GM19372 (cell line): ENCODE measurements around the gene OSBPL3.
A peak's percentile ranks its signal among the peaks of the same experiment; 100 is the strongest.
"Not testable (repeated sequence)": the region's sequence is repeated elsewhere in the genome, so short reads cannot be mapped to it uniquely, and the experiment has no call there.

Source experiments
- ATAC-seq: cut with Tn5 transposase; IDR thresholded peaks from one replicate; pipeline ENCODE4 v1.9.1; 2021; ENCODE audit warnings: mild to moderate bottlenecking, low read depth, moderate library complexity; ENCODE audit not compliant: unreplicated experiment

OSBPL3 gene

GRCh38 chr7:24979863-24980533, at the start of gene OSBPL3:
TSS of gene OSBPL3 (minus strand) at chr7:24980178. CDS start at chr7:24892472, 87,706 bp downstream.
- peak; percentile 69 for ATAC-seq

- ATAC-seq, result no peak
These were observed 49.1 kb upstream of the OSBPL3 start for GRCh38 chr7:25029075-25029474.

GRCh38 chr7:25028370-25029021, 48.5 kb upstream of the OSBPL3 start:
- no peak for ATAC-seq

GRCh38 chr7:25026156-25026555, 46.2 kb upstream of the OSBPL3 start:
- ATAC-seq, result no peak

- no peak for ATAC-seq
These were observed 45.3 kb upstream of the OSBPL3 start for GRCh38 chr7:25025218-25025671.

DNA sequence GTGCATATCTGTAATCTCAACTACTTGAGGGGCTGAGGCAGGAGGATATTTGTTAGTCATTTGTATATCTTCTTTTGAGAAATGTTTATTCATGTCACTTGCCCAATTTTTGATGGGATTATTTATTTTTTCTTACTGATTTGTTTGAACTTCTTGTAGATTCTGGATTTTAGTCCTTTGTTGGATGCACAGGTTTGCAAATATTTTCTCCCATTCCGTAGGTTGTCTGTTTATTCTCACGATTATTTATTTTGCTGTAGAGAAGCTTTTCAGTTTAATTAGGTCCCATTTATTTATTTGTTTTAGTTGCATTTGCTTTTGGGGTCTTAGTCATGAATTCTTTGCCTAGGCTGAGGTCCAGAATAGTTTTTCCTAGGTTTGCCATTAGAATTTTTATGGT, 44.1 kb upstream of the OSBPL3 start:
- ATAC-seq, result no peak

- ATAC-seq, result not testable (repeated sequence)
These were observed 37.7 kb upstream of the OSBPL3 start for GRCh38 chr7:25017671-25018070.

- no peak for ATAC-seq
These were observed 34.8 kb upstream of the OSBPL3 start for GRCh38 chr7:25014756-25015155.

DNA sequence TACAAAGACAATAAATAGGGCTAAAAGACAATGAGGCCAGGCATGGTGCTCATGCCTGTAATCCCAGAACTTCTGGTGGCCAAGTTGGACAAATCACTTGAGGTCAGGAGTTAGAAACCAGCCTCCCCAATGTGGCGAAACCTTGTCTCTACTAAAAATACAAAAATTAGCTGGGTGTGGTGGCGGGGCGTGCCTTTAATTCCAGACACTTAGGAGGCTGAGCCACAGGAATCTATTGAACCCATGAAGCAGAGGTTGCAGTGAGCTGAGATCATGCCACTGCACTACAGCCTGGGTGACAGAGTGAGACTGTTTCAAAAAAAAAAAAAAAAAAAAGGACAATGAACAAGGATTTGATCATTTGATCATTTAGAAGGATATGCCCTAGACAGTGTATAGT, 32.7 kb upstream of the OSBPL3 start:
- ATAC-seq, result not testable (repeated sequence)

DNA sequence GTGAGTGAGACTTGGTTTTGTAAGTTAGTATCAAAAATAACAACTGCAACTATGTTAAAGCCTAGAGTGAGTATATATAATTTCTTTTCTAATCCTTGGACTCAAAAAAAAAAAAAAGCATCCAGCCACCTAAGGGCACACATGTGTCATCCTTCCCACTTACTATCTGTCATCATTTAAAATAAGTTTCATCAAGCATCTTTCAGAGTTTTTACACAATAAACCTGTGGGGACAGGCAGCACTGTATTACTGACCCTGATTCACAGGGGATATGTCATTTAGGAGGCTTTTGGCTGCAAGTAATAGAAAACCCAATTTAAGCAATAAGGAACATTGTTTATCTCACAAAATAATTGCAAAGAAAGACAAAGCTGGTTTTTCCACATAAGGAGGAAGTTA, 32.3 kb upstream of the OSBPL3 start:
- ATAC-seq, result no peak

- no peak for ATAC-seq
These were observed 29.3 kb upstream of the OSBPL3 start for GRCh38 chr7:25009257-25009656.

GRCh38 chr7:25007668-25008067, 27.7 kb upstream of the OSBPL3 start:
- ATAC-seq, result no peak

GRCh38 chr7:25006276-25006675, 26.3 kb upstream of the OSBPL3 start:
- no peak for ATAC-seq

GRCh38 chr7:25005658-25006057, 25.7 kb upstream of the OSBPL3 start:
- ATAC-seq, result no peak

GRCh38 chr7:25002786-25003185, 22.8 kb upstream of the OSBPL3 start:
- ATAC-seq, result no peak

GRCh38 chr7:24995466-24995865, 15.5 kb upstream of the OSBPL3 start:
- ATAC-seq, result no peak

DNA sequence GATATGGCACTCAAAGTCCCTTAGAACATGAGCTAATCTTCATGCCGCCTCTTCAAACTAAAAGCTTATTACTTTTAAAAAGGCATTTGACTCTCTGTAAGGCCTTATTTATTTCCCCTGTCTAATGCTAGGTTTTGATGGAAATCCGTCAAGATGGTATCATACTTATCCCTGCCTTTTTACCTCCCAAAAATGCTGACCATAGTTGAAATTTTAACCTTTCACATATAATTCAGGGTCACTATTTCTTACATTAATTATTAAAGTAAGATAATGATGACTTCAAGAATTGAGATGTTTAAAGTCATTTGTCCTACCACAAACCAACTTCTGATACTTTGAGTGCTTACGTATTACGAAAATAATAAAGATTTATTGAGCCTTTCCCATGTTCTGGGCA, 12.3 kb upstream of the OSBPL3 start:
- no peak for ATAC-seq

- no peak for ATAC-seq
These were observed 11.4 kb upstream of the OSBPL3 start for GRCh38 chr7:24991353-24991752.

DNA sequence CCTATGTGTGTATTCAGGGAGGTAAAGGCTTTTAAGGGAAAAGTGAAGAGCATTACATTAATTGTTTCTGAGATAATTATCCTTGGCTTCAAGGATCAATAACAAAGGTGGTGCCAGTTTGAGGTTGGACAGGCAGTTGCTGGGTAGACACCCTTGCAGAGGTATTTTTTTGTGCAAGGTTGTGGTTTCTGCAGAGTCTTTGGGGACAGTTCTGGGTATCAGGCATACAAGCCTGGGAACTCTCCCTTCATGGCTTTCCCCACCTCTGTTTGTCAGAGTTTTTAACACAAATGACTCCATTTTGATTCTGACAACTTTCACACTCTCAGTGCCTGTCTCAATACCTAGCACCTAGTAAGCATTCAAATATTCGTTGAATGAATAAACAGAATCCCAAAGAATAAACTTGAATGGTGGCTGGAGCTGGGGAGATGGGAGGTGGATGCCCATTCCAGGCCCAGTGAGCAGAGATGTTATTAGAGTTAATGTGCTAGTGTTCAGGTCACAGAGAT, 7.4 kb upstream of the OSBPL3 start:
- no peak for ATAC-seq

DNA sequence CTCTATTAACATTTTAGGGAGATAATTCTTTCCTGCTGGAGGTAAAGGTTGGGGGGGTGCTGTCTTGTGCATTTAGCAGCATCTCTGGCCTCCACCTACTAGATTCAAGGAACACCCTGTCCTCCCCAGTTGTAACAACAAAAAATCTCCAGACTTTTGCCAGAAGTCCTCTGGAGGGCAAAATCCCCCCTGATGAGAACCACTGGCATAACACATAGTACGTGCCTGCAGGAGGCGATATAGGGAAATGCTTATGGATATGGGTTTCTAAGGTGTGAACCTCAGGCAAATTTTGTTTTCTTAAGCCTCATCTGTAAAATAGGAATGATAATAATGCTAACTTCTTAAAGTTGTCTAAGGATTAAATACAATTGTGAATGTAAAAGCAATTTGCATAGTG, 2.9 kb upstream of the OSBPL3 start:
- ATAC-seq, result no peak

GRCh38 chr7:24981171-24981951, 1.4 kb upstream of the OSBPL3 start:
- ATAC-seq, result no peak
